ES-I3 (cell line): Measurements from ENCODE around the gene MAG.
A peak's percentile ranks its signal among the peaks of the same experiment; 100 is the strongest.

ENCODE experiments used
- H3K36me3 ChIP-seq: 2 replicates; pipeline ENCODE4 v1.6.1; 2013; ENCODE audit warnings: mild to moderate bottlenecking, low read length, control low read depth, moderate library complexity; ENCODE audit not compliant: insufficient read depth
- H3K4me1 ChIP-seq: 2 replicates; pipeline ENCODE4 v1.6.1; 2013; ENCODE audit warnings: mild to moderate bottlenecking, control low read depth, low read length; ENCODE audit not compliant: insufficient read depth
- H3K9ac ChIP-seq: 2 replicates; pipeline ENCODE4 v1.6.1; 2013; ENCODE audit warnings: low read depth, mild to moderate bottlenecking, low read length, moderate library complexity
- H3K9me3 ChIP-seq: 2 replicates; pipeline ENCODE4 v1.6.1; 2013; ENCODE audit warnings: mild to moderate bottlenecking, low read length, moderate library complexity; ENCODE audit not compliant: control insufficient read depth, insufficient read depth

MAG gene

DNA sequence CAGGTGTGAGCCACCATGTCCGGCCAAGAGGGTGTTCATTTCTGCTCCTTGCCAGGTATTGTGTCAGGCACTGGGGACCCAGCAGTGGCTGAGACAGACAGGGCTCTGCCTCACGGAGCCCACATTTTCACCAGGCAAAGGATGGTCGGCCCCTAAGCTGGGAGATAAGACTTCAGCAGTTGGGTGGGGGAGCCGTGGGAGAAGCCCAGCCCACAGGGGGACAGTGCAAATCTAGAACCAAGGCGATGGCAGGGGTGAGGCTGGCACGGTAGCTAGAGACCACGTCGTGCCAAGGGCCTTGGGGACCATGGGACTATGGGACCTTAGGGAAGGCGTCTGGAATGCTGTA lies 34.9 kb upstream of the MAG start:
- Histone ChIP-seq H3K9ac (no peak overlapping the region), H3K4me1 (0 out of 2 replicates have a peak, but pooled peaks cover 4% of the 10 kb centered on the region), H3K36me3 (peaks cover 24% of the 10 kb centered on the region), H3K9me3 (no peaks in the 10 kb centered on the region)

DNA sequence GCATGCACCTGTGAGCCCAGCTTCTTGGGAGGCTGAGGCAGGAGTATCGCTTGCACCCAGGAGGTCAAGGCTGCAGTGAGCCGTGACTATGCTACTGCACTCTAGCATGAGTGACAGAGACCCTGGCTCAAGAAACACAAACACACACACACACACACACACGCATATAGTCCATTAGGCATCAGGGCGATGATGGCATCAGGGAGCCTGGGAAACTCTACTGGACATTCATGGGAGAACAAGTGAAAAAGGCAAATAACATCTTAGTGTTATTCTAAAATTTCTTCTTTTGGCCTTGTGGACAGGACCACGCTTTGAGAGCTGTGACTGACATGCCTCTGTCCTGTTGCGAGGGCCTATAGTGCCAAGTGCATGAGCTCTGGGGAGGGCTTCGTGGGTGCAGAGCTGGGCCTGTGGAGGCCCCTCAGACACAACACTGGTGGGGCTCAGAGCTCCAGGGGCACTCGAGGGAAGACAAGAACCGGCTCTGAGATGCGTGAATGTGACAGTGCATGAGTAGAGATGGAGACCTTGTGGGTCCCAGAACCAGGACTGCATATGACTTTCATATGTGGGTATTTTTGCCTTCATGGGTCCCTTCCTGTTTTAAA lies 31.2 kb upstream of the MAG start:
- no peaks in the 10 kb centered on the region for H3K4me1 ChIP-seq
- no peaks in the 10 kb centered on the region for H3K9me3 ChIP-seq
- no peak overlapping the region for H3K9ac ChIP-seq
- H3K36me3 ChIP-seq: peaks cover 13% of the 10 kb centered on the region

DNA sequence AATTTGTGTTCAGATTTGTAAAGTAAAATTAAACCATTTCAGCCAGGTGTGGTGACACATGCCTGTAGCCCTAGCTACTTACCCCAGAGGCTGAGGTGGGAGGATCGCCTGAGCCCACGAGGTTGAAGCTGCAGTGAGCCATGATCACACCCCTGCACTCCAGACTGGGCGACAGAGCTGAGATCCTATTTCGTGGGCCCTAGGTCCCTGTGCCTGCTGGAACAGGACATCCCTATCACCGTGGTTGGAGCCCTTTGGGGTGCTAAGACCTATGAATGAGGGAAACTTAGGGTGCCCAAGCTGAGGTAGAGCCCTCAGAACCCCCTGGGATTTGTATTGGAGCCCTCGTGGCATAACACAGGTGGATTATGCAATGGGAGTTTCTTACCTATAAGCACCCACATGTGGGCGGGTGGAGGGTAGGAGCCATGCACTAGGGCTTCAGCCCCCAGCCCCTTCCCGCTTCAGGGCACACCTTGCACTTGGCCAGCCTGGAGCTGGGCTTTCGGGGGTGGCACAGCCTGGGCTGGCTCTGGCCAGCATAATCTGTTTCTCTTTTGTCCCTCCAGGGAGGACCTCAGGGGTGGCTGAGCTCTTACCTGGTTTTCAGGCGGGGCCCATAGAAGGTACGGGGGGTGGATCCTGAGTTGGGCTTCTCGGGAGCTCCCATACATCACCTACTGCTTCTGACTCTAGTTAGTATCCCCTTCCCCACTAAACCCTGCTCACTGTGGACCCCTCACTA lies 30.4 kb upstream of the MAG start:
- H3K36me3 ChIP-seq: peaks cover 13% of the 10 kb centered on the region

DNA sequence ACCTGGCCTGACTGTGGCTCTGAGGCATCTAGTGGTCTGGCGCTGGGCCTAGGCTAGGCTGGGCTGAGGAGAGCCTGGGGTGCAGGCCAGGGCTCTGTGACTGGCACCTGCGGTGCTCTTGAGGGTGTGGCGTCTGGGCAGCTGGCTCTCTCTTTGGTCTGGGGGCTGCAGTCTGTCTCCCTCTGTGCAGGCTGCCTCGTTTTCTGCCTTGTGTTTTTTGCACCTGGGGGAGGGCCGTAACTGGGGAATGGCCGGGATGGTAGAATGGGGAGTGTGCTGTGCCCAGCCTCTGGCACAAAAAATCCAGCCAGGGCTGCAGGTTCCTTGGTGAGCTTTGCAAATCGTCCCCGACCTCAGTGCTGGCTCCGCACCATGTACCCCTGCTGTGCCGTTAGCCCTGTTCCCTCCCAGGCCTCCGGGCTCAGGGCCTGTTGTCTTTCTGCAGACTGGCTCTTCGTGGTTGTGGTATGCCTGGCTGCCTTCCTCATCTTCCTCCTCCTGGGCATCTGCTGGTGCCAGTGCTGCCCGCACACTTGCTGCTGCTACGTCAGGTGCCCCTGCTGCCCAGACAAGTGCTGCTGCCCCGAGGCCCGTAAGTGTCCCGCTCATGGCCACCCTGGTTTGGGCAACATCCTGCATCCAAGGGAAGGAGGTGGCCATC lies 29.7 kb upstream of the MAG start:
- Histone ChIP-seq H3K9ac (no peak overlapping the region), H3K4me1 (no peaks in the 10 kb centered on the region; the same call in 1 of the 2 replicates), H3K36me3 (peaks cover 13% of the 10 kb centered on the region), H3K9me3 (no peaks in the 10 kb centered on the region)

More for the DNA sequence above, 30.4 kb upstream of the MAG start:
- H3K9me3 ChIP-seq: no peaks in the 10 kb centered on the region
- no peaks in the 10 kb centered on the region for H3K4me1 ChIP-seq
- H3K9ac ChIP-seq: no peak overlapping the region

DNA sequence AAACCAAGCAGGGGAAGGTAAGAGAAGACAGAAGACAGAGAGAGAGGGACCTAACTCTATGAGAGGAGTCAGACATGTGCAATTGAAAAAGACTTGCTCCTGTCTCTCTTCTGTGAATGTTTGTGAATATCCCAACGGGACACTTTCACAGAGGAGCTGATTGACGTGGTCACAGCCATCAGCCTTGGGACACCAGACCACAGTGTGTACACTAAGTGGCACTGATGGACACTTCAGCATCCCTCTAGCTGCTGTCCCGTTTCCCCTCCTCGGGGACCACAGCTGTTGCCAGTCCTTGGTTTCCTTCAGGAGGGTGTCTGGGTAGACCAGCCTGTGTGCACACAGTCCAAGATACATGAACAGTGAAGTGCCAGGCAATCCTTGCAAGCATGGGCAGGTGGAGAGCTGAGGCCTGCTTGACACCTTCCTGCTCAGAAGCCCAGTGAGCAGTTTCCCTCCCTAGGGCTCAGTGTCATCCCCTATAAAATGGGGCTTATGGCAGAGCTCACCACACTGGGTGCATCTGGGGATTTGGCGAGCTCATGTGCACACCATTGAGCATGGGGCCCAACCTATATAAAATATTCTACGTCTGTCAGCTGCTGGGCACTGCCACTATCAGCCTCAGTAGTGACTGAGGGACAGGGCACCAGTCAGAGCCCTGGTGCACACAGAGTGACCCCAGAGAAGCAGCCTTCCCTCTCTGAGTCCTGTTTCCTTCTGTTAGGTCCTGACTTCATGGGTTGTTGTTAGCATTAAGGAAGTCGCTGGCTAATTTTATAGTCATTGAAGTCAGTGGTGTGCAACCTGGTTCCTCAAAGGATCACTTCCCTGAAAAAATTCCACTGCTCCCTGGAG lies 27.5 kb upstream of the MAG start:
- H3K4me1 ChIP-seq: no peaks in the 10 kb centered on the region; the same call in 1 of the 2 replicates
- H3K9ac ChIP-seq: no peak overlapping the region
- H3K36me3 ChIP-seq: peaks cover 11% of the 10 kb centered on the region
- H3K9me3 ChIP-seq: no peaks in the 10 kb centered on the region

DNA sequence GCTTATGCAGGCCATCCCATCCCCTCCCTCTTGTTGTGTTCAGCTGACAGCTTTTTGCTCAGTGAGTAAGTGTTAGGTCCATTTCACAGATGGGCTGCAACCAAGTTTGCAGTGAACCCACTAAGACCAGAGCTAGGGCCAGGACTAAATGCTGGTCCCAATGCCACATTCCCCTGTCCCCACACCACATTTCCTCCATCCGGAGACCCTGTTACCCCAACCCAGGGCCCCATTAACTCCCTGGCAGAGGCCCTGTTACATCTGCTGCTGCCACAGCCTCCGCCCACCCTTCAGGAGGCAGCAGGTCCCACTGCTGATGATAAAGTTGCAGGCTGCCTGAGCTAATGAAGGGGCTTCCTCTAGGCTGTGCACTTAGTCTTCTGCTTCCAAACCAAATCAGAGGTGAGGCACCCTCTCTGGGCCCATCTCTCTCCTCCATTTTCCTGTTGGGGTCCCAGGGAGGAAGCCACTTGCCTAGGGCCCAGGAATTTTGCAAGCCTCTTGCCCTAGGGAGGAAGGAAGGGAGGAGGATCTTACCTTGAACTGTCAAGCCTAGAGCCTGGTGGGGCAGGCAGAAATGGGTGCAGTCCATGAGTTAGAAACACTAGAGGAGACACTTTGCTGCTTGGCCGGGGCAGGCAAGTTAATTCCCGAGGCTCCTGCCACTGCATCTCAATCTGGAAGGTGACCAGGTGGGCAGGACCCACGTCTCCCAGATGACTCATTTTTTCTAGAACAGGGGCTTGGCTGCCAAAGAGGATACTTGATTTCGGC lies 26.6 kb upstream of the MAG start:
- no peaks in the 10 kb centered on the region for H3K9me3 ChIP-seq
- H3K36me3 ChIP-seq: peaks cover 5% of the 10 kb centered on the region
- no peak overlapping the region for H3K9ac ChIP-seq
- no peaks in the 10 kb centered on the region; the same call in 1 of the 2 replicates for H3K4me1 ChIP-seq

DNA sequence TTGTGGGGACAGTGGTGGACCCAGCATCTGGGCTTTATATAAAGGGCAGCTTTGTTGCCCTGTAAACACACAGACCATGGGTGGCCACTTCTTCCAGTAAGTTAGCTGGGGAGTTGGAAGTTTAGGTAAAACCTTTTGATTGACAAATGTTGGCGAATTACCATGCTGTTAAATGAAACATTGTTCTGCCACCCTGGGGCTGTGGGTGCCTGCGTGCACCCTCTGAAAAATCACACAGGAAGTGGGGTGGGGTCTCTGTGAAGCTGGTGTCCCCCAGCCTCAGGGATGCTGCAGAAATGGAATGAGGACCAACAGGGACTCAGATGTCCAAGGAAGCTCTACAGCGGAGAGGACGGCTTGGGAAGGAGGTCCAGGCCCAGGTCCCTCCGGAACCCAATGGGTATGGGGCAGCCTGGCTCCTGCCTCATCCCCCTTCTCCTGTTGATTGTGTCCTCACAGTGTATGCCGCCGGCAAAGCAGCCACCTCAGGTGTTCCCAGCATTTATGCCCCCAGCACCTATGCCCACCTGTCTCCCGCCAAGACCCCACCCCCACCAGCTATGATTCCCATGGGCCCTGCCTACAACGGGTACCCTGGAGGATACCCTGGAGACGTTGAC lies 26.0 kb upstream of the MAG start:
- Histone ChIP-seq H3K36me3 (peaks cover 5% of the 10 kb centered on the region), H3K4me1 (no peaks in the 10 kb centered on the region; the same call in 1 of the 2 replicates), H3K9ac (no peak overlapping the region), H3K9me3 (no peaks in the 10 kb centered on the region)

DNA sequence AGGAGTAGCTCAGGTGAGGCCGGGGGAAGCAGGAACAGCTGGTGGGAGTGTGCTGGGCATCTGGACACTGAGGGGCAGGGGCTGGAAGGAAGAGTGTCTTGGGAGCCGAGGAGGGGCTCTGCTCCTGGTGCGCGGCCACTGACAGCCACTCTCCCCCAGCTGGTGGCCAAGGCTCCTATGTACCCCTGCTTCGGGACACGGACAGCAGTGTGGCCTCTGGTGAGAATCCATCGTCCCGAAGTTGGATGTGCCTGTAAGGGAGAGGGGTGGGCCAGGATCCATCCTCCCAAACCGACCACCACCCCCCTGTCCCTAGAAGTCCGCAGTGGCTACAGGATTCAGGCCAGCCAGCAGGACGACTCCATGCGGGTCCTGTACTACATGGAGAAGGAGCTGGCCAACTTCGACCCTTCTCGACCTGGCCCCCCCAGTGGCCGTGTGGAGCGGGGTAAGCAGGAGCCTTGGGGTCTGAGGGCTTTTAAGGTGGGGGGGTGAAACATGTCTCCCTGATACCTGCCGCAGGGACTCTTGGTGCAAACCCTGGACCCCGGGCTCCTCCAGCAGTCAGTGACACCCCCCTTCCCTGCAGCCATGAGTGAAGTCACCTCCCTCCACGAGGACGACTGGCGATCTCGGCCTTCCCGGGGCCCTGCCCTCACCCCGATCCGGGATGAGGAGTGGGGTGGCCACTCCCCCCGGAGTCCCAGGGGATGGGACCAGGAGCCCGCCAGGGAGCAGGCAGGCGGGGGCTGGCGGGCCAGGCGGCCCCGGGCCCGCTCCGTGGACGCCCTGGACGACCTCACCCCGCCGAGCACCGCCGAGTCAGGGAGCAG lies 25.2 kb upstream of the MAG start:
- Histone ChIP-seq H3K4me1 (no peaks in the 10 kb centered on the region; the same call in 1 of the 2 replicates), H3K9me3 (no peaks in the 10 kb centered on the region), H3K9ac (peak overlapping the region; percentile 91), H3K36me3 (peaks cover 2% of the 10 kb centered on the region)

DNA sequence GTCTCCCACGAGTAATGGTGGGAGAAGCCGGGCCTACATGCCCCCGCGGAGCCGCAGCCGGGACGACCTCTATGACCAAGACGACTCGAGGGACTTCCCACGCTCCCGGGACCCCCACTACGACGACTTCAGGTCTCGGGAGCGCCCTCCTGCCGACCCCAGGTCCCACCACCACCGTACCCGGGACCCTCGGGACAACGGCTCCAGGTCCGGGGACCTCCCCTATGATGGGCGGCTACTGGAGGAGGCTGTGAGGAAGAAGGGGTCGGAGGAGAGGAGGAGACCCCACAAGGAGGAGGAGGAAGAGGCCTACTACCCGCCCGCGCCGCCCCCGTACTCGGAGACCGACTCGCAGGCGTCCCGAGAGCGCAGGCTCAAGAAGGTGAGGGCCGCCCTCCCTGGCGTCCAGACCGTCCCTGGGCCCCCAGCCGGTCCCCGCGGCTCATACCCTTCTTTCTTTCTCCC lies 24.6 kb upstream of the MAG start:
- Histone ChIP-seq H3K36me3 (peaks cover 2% of the 10 kb centered on the region), H3K9me3 (no peaks in the 10 kb centered on the region), H3K4me1 (no peaks in the 10 kb centered on the region; the same call in 1 of the 2 replicates), H3K9ac (peak overlapping the region; percentile 91)

DNA sequence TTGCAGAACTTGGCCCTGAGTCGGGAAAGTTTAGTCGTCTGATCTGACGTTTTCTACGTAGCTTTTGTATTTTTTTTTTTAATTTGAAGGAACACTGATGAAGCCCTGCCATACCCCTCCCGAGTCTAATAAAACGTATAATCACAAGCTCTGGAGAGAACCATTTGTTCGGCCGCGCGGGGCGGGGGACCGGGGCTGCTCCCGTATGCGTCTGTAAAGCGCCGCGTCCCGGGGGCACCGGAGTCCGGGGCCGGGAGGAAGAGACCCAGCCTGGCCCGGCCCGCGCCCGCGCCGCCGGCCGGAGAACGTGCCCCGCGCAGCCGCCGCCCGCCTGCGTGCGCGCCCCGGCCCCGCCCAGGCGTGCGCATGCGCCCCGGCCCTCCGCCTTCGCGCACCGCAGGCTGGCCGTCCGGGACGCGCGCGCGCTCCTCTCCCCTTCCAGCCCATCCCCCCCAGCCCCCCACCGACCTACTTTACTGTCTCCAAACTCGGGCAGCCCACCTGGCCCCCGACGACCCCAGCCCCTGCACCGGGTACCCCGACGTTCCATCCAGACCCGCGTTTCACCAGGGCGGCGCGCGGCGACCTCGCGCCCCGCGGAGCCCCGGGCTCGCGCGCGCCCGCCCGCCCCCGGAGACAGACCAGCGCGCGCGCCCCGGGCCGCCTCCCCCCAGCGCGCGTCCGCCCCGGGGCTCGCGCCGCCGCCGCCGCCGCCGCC lies 24.0 kb upstream of the MAG start:
- Histone ChIP-seq H3K36me3 (peaks cover 2% of the 10 kb centered on the region; the same call in 1 of the 2 replicates), H3K4me1 (no peaks in the 10 kb centered on the region; the same call in 1 of the 2 replicates)

DNA sequence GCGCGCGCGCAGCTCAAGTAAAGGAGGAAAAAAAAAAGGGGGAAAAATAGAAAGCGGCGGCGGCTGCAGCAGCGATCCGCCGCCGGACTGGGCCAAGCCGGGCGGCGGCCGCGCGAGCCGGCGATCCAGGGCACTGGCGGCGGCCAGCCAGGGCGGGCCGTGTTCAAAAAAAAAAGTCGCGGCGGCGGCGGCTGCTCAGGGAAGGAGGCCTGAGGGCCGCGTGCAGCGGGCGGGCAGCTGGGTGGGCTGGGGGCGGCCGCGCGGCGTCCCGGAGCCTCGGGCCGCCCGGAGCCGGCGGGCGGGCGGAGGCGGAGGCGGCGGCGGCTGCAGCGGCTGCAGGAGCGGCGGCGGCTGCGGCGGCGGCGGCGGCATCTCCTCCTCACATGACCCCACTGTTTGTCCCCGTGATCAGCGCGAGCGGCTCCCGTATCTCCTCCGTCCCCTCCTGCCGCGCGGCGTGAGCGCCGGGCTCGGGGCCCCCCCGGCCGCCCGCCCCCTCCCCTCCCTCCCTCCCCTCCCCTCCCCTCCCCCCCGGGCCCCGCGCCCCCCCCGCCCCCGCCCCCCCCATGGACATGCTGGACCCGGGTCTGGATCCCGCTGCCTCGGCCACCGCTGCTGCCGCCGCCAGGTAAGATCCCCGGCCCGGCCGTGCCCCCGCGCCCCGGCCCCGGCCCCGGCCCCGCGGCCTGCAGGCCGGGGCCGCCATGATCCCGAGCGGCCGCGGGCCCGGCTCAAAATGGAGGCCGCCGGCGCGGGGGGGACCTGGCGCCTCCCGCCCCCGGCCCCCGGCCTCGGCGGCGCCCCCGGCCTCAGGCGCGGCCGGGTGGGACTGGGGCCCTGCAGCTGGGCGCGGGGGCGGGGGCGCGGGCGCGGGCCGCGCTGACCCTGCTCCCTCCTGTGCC lies 23.2 kb upstream of the MAG start, which contains the start of gene USF2:
Gene USF2 (plus strand): TSS at position 427 of the 902 bp plus-strand sequence. CDS start 140 bp downstream, at position 567.
- H3K4me1 ChIP-seq: no peaks in the 10 kb centered on the region; the same call in 1 of the 2 replicates
- H3K9me3 ChIP-seq: no peaks in the 10 kb centered on the region
- peaks cover 2% of the 10 kb centered on the region; the same call in 1 of the 2 replicates for H3K36me3 ChIP-seq
- peak within 1 kb of the TSS; percentile 91 for H3K9ac ChIP-seq

More for the DNA sequence above, 24.0 kb upstream of the MAG start:
- H3K9me3 ChIP-seq: no peaks in the 10 kb centered on the region
- H3K9ac ChIP-seq: peak overlapping the region; percentile 91
